ENCODE results near the gene VTN.

The VTN gene

GRCh38 chr17:28390984-28391383 lies 20.9 kb upstream of the VTN start:
- Histone ChIP-seq H3K4me1 (ENCODE audit: control insufficient read depth in 1 of 2, insufficient read depth in 2 of 2, low read length in 2 of 2) (peaks cover 8 to 10% of the 10 kb centered on the region in 2 experiments), H3K36me3 (ENCODE audit: control insufficient read depth in 1 of 2, insufficient read depth in 2 of 2, low read length in 2 of 2) (no peaks in the 10 kb centered on the region), H3K18ac (ENCODE audit: low read length) (no peak overlapping the region), H4K8ac (ENCODE audit: low read depth, low read length) (no peak overlapping the region), H3K4ac (ENCODE audit: low read depth, low read length) (no peak overlapping the region), H4K91ac (ENCODE audit: low read depth, low read length) (no peak overlapping the region), H2AK5ac (ENCODE audit: low read length) (no peak overlapping the region), H3K4me2 (ENCODE audit: low read length) (no peak overlapping the region), H3K27me3 (ENCODE audit: insufficient read depth, low read length) (no peaks in the 10 kb centered on the region), H2AFZ (ENCODE audit: insufficient read depth, low read length, poor library complexity) (no peak overlapping the region), H3K79me1 (ENCODE audit: low read length) (peaks cover 2% of the 10 kb centered on the region), H3K9me3 (ENCODE audit: insufficient read depth, low read depth, low read length) (no peaks in the 10 kb centered on the region), H2BK12ac (ENCODE audit: low read length) (no peak overlapping the region), H3K9ac (ENCODE audit: low read length) (no peak overlapping the region), H2BK120ac (ENCODE audit: insufficient read depth, low read length, poor library complexity) (no peak overlapping the region), H3K79me2 (ENCODE audit: control insufficient read depth, insufficient read depth, low read length, poor library complexity) (no peaks in the 10 kb centered on the region), H3K14ac (ENCODE audit: low read length) (no peak overlapping the region), H3K27ac (ENCODE audit: low read depth, low read length) (no peak overlapping the region), H3K4me3 (ENCODE audit: low read depth, low read length) (no peak overlapping the region), H4K12ac (ENCODE audit: low read depth, low read length) (no peak overlapping the region), H2BK5ac (ENCODE audit: low read depth, low read length, poor library complexity) (no peak overlapping the region), H3K23ac (ENCODE audit: low read length) (no peak overlapping the region)
- DNase-seq, result no peak
- WGBS (ENCODE audit: extremely low coverage, insufficient coverage, insufficient read length), result no CpG with 5 or more reads among the region's 1 CpG

DNA sequence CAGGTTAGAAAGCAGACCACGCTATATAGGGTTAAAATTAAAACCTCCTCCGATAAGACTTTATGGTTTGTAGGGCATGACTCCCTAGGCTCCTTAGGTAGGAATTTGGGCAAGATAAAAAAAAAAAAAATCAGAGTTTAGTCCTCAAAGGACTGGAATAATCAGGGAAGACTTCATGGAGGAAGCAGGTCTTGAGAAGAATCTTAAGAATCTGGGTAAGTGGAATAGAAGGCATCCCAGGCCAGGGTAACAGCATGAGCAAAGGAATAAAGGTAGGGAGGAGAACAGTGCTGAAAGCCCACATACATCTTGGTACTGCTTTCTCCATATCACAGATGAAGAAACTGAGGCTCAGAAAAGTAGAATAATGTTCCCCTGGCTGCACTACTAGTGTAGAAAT lies 20.5 kb upstream of the VTN start:
- Histone ChIP-seq H3K23ac (ENCODE audit: low read length) (no peak overlapping the region), H3K36me3 (ENCODE audit: control insufficient read depth in 1 of 2, insufficient read depth in 2 of 2, low read length in 2 of 2) (no peaks in the 10 kb centered on the region), H3K79me2 (ENCODE audit: control insufficient read depth, insufficient read depth, low read length, poor library complexity) (no peaks in the 10 kb centered on the region), H3K9ac (ENCODE audit: low read length) (no peak overlapping the region), H3K4me3 (ENCODE audit: low read depth, low read length) (no peak overlapping the region), H3K4me2 (ENCODE audit: low read length) (no peak overlapping the region), H4K91ac (ENCODE audit: low read depth, low read length) (no peak overlapping the region), H2BK120ac (ENCODE audit: insufficient read depth, low read length, poor library complexity) (no peak overlapping the region), H3K18ac (ENCODE audit: low read length) (no peak overlapping the region), H3K4me1 (ENCODE audit: control insufficient read depth in 1 of 2, insufficient read depth in 2 of 2, low read length in 2 of 2) (peaks cover 5 to 6% of the 10 kb centered on the region in 2 experiments), H4K12ac (ENCODE audit: low read depth, low read length) (no peak overlapping the region), H3K79me1 (ENCODE audit: low read length) (no peaks in the 10 kb centered on the region), H2BK12ac (ENCODE audit: low read length) (no peak overlapping the region), H3K27me3 (ENCODE audit: insufficient read depth, low read length) (no peaks in the 10 kb centered on the region), H2AFZ (ENCODE audit: insufficient read depth, low read length, poor library complexity) (no peak overlapping the region), H4K8ac (ENCODE audit: low read depth, low read length) (no peak overlapping the region), H3K14ac (ENCODE audit: low read length) (no peak overlapping the region), H2AK5ac (ENCODE audit: low read length) (no peak overlapping the region), H3K4ac (ENCODE audit: low read depth, low read length) (no peak overlapping the region), H3K9me3 (ENCODE audit: insufficient read depth, low read depth, low read length) (no peaks in the 10 kb centered on the region), H2BK5ac (ENCODE audit: low read depth, low read length, poor library complexity) (no peak overlapping the region), H3K27ac (ENCODE audit: low read depth, low read length) (no peak overlapping the region)
- peak in 1 of 2 donors; percentile 40 for DNase-seq
- no CpG with 5 or more reads among the region's 2 CpGs for WGBS (ENCODE audit: extremely low coverage, insufficient coverage, insufficient read length)

DNA sequence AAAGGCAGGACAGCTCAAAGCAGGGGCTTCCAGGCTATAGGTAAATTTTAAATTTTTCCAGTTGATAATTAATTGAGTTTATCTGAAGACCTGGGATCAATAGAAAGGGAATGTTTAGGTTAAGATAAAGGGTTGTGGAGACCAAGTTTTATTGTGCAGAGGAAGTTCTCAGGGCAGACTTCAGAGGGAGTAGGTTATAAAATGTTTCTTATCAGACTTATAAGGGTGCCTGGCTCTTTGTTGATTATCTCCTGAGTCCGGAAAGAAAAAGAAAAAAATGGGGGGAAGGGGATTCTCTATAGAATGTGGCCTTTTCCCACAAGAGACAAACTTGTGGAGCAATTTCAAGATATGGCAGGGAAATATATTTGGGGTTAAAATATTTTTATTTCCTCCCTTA lies 20.0 kb upstream of the VTN start:
- Histone ChIP-seq H2AK5ac (ENCODE audit: low read length) (no peak overlapping the region), H3K27me3 (ENCODE audit: insufficient read depth, low read length) (peaks cover 2% of the 10 kb centered on the region), H3K4me1 (ENCODE audit: control insufficient read depth in 1 of 2, insufficient read depth in 2 of 2, low read length in 2 of 2) (peaks cover 2 to 4% of the 10 kb centered on the region in 2 experiments), H3K18ac (ENCODE audit: low read length) (no peak overlapping the region), H3K4me3 (ENCODE audit: low read depth, low read length) (no peak overlapping the region), H3K4me2 (ENCODE audit: low read length) (no peak overlapping the region), H3K79me2 (ENCODE audit: control insufficient read depth, insufficient read depth, low read length, poor library complexity) (no peaks in the 10 kb centered on the region), H3K14ac (ENCODE audit: low read length) (no peak overlapping the region), H3K36me3 (ENCODE audit: control insufficient read depth in 1 of 2, insufficient read depth in 2 of 2, low read length in 2 of 2) (no peaks in the 10 kb centered on the region), H4K91ac (ENCODE audit: low read depth, low read length) (no peak overlapping the region), H4K12ac (ENCODE audit: low read depth, low read length) (no peak overlapping the region), H3K4ac (ENCODE audit: low read depth, low read length) (no peak overlapping the region), H3K27ac (ENCODE audit: low read depth, low read length) (no peak overlapping the region), H2BK5ac (ENCODE audit: low read depth, low read length, poor library complexity) (no peak overlapping the region), H3K23ac (ENCODE audit: low read length) (no peak overlapping the region), H3K79me1 (ENCODE audit: low read length) (no peaks in the 10 kb centered on the region), H2BK12ac (ENCODE audit: low read length) (no peak overlapping the region), H3K9me3 (ENCODE audit: insufficient read depth, low read depth, low read length) (peaks cover 3% of the 10 kb centered on the region), H2AFZ (ENCODE audit: insufficient read depth, low read length, poor library complexity) (no peak overlapping the region), H4K8ac (ENCODE audit: low read depth, low read length) (no peak overlapping the region), H2BK120ac (ENCODE audit: insufficient read depth, low read length, poor library complexity) (no peak overlapping the region), H3K9ac (ENCODE audit: low read length) (no peak overlapping the region)
- no CpG with 5 or more reads among the region's 1 CpG for WGBS (ENCODE audit: extremely low coverage, insufficient coverage, insufficient read length)
- DNase-seq, result no peak

- H3K14ac ChIP-seq (ENCODE audit: low read length), result no peak overlapping the region
- no peak overlapping the region for H3K4ac ChIP-seq (ENCODE audit: low read depth, low read length)
- H3K18ac ChIP-seq (ENCODE audit: low read length), result no peak overlapping the region
- no peak overlapping the region for H3K9ac ChIP-seq (ENCODE audit: low read length)
- H3K23ac ChIP-seq (ENCODE audit: low read length), result no peak overlapping the region
- H3K27ac ChIP-seq (ENCODE audit: low read depth, low read length), result no peak overlapping the region
- peaks cover 8 to 9% of the 10 kb centered on the region in 2 experiments for H3K4me1 ChIP-seq (ENCODE audit: control insufficient read depth in 1 of 2, insufficient read depth in 2 of 2, low read length in 2 of 2)
- no peak overlapping the region for H3K4me3 ChIP-seq (ENCODE audit: low read depth, low read length)
- no CpG with 5 or more reads among the region's 11 CpGs for WGBS (ENCODE audit: extremely low coverage, insufficient coverage, insufficient read length)
- no peak overlapping the region for H2BK5ac ChIP-seq (ENCODE audit: low read depth, low read length, poor library complexity)
- peaks cover 3% of the 10 kb centered on the region for H3K9me3 ChIP-seq (ENCODE audit: insufficient read depth, low read depth, low read length)
- H3K79me2 ChIP-seq (ENCODE audit: control insufficient read depth, insufficient read depth, low read length, poor library complexity), result no peaks in the 10 kb centered on the region
- H2AK5ac ChIP-seq (ENCODE audit: low read length), result no peak overlapping the region
- no peak overlapping the region for H4K91ac ChIP-seq (ENCODE audit: low read depth, low read length)
- H3K4me2 ChIP-seq (ENCODE audit: low read length), result no peak overlapping the region
- no peak overlapping the region for H4K8ac ChIP-seq (ENCODE audit: low read depth, low read length)
- peaks cover 21% of the 10 kb centered on the region for H3K27me3 ChIP-seq (ENCODE audit: insufficient read depth, low read length)
- H3K36me3 ChIP-seq (ENCODE audit: control insufficient read depth in 1 of 2, insufficient read depth in 2 of 2, low read length in 2 of 2), result no peaks in the 10 kb centered on the region
- DNase-seq, result no peak
- H2AFZ ChIP-seq (ENCODE audit: insufficient read depth, low read length, poor library complexity), result no peak overlapping the region
- H3K79me1 ChIP-seq (ENCODE audit: low read length), result no peaks in the 10 kb centered on the region
- H2BK12ac ChIP-seq (ENCODE audit: low read length), result no peak overlapping the region
- H4K12ac ChIP-seq (ENCODE audit: low read depth, low read length), result no peak overlapping the region
- no peak overlapping the region for H2BK120ac ChIP-seq (ENCODE audit: insufficient read depth, low read length, poor library complexity)
Measured at GRCh38 chr17:28388106-28388505, 18.0 kb upstream of the VTN start.
